HG03571 (cell line): Measurements from ENCODE around the gene RPRD1A.
"Not testable (repeated sequence)": the region's sequence is repeated elsewhere in the genome, so short reads cannot be mapped to it uniquely, and the experiment has no call there.

Experiments
- ATAC-seq: cut with Tn5 transposase; IDR thresholded peaks from one replicate; pipeline ENCODE4 v1.9.1; 2021; ENCODE audit not compliant: unreplicated experiment

Gene RPRD1A, protein sequence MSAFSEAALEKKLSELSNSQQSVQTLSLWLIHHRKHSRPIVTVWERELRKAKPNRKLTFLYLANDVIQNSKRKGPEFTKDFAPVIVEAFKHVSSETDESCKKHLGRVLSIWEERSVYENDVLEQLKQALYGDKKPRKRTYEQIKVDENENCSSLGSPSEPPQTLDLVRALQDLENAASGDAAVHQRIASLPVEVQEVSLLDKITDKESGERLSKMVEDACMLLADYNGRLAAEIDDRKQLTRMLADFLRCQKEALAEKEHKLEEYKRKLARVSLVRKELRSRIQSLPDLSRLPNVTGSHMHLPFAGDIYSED

DNA sequence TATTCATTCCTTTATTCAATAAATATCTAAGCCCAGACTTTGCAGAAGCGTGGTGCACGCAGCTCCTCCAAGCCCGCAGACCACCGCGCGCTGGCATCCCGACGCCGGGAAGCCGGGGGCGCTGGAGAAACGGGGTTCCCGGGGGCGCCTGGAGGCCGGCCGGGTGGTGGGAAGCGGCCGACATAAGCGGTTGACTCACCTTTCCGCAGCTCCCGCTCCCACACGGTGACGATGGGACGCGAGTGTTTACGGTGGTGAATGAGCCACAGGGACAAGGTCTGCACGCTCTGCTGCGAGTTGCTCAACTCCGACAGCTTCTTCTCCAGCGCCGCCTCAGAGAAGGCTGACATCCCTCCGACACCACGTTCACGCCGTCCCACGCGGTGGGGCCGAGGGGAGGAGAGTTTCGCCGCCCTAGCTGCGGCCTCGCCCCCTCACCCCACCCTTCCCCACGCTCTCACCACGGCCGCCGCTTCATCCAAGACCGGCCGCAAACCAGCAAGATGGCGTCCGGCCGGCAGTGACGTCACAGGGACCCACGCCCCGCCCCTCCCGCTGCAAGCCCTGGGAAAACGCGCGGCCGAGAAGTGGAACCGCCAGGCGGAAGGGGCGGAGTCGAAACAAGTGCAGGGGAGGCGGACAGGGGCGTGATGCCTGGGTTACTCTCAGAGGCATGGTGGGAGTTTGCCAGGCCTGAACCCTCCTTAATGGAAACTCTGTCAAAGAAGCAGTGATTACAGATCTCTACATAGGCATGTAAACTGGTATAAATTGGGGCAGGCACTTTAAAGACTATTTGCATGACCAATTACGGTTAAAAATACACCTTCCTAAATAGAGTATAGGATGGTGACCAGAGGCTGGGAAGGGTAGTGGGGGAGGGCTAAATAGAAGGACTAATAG, at the start of gene RPRD1A:
Gene RPRD1A (minus strand): TSS at position 505 of the 903 bp plus-strand sequence. CDS start 155 bp downstream, at position 350.
- peak; percentile 93 for ATAC-seq

DNA sequence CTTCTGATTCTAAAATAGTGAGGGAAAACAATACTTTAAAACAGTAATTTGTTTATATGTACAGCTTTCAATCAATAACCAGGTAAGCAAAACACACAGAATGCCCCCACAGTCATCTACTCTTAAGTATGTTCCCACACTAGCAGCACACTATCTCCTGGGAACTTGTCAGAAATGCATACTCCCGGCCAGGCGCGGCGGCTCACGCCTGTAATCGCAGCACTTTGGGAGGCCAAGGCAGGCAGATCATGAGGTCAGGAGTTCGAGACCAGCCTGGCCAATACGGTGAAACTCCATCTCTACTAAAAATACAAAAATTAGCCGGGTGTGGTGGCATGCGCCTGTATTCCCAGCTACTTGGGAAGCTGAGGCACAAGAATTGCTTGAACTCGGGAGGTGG, 49.4 kb upstream of the RPRD1A start:
- ATAC-seq = not testable (repeated sequence)

DNA sequence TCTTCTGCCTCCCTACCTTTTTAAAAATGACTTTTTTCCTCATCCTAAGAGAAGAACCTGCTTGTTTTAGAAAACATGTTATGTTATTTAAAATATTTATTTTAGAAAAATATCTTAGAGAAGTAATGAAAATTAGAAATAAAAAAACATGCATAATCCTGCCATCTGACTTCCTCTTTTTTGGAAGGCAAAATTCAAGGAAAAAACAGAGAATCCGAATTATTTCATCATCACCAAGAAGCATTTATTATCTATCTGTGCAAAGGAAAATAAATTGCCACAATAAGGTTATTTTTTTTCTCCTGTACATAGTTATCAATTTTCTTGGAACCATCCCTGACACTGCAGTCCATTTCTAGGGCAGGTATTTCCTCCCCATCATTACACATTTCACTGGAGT, 47.4 kb upstream of the RPRD1A start:
- ATAC-seq = no peak

DNA sequence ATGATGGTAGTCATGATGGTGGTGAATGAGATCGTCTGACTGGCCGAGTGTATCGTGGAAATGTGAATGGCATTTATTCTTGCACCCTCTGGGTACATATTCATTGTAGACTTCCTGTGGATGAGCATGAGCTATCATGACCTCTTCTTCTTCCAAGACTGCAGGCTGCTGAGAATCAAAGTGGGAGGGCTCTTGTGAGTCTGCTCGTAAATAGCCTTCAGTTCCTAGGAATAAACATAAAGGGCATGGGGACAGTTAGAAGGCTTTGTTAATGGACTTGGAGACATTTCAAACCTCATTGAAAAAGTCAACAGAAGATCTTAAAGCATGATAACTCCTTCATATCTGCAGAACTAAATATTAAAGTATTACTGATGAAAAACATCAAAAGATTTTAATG, 46.9 kb upstream of the RPRD1A start:
- ATAC-seq = no peak

DNA sequence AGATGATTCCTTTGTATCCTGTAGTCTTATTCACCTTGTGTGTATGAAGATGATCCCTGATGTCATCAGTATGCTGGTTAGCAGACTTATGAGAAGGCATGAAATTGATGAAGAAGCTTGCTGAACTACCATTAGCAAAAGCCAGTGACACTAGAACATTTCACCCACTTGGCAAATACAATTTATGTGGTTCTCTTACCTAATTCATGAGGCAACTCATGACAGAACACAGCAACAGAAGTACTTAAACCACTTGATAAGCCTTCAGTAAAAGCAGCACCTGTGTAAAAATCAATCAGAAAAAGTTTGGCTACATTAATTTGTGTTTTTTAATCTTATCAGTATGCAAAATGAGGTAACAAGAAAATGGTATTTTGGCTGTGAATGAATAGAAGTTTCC, 44.9 kb upstream of the RPRD1A start:
- no peak for ATAC-seq

DNA sequence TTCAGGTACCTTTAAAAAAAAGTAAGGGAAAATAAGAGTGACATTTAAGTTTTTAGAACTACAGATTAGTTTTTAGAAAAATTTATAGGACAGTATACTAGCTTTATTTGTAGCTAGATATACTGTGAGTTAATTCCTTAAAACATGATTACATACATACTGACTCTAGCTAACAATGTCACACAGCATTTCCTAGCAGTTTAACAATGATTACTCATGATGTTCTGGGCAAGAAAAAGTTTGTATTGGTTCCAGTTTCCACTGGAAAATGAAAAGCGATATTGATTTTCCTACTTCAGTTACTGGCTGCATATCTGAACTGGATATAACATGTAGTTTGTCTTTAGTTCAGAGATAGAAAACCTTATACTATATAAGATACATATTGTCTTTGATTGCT, 42.4 kb upstream of the RPRD1A start:
- no peak for ATAC-seq

DNA sequence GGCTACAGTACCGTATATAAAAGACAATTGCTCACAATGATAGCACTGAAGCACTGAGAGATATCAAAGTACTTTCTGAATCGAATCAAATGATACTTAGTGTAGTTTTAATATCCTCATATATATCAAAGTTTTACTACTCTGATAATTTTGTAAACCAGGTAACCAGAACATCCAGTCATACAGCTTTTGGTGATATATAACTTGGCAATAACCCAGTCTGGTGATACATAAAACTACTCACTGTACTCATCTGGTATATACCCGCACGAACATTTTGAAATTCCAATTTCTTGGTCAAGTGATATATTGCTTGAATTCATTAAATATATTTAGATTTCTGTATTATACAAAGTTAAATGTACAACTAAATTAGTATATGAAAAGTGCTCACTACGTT, 41.2 kb upstream of the RPRD1A start:
- no peak for ATAC-seq

DNA sequence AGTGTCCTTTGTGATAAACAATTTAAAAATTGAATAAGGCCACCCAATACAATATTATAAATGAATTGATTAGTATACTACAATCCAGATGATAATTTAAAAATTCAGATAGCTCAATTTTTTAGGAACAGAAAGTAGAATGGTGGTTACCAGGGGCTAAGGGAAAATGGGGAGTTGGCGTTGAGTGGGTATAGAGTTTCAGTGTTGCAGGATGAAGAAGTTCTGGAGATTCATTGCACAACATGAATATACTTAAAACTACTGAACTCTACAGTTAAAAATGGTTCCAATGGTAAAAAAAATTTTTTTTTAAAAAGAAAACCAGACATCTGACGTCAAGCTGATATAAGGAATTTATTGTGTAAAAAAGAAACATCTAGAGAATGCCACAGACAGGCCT, 40.8 kb upstream of the RPRD1A start:
- ATAC-seq = no peak

DNA sequence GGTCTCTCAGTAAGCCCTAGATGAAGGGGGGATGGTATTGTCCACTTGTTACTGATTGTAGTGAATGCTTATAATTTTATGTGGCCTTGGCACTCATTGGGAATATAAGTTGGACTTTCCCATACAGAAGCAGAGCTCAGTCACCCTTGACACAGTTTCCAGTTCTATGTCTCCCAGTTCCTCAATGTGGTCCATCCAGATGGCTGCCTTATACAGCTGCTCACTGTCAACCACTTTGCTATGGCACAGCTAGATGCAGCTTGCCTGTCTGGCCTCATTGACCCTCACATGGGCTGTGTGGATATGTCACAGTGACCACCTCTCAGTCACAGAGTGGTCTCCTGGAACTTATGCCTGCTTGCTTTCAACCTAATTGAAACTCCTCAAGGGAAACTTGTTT, 40.1 kb upstream of the RPRD1A start:
- ATAC-seq = no peak

DNA sequence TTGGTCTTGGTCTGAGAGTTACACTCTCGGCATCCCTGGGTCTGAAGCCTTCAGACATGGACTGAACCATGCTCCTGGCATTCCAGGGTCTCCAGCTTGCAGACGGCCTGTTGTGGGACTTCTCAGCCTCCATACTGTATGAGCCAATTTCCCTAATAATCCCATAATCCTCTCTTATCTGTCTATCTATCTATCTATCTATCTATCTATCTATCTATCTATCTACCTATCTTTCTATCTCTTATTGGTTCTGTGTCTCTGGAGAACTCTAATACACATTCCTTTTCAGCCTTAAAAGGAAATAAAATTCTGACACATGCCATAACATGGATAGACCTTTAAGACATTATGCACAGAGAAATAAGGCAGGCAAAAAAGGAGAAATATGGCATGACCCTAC, 37.4 kb upstream of the RPRD1A start:
- no peak for ATAC-seq

DNA sequence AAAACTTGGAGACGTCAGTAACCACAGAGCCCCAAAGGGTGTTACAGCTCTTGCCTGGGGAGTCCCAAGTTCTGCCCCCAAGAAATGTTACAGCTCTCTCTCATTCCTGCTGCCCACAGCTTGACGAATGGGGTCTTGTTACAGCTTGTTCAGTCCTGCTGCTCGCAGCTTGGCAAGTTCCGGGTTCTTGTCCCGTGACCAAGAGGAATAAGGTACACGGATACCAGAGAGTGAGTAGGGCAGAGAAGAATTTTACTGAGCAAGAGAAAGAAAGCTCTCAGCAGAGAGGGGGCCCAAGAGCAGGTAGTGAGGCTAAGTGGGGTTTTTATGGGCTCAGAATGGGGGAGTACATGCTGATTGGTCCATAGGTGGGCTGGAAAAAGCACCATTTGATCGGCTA, 34.6 kb upstream of the RPRD1A start:
- no peak for ATAC-seq

DNA sequence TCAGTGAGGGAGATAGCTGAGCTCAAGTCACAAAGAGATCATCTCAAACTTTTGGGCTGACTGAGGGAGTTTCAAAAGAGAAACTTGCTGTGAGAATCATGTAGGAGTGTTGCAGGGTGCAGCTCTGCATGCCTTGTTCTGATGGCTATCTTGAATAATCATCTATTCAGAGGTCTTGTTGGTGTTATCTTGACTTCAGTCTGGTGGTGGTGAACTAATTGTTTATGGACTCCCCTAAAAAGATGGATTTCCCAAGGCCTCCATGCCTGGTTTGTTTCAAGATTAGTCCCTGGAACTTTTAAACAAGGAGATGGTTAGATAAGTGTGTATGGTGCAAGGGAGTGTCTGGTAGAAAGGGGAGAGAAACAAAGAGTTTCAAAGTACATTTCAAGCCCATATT, 32.0 kb upstream of the RPRD1A start:
- ATAC-seq = no peak

DNA sequence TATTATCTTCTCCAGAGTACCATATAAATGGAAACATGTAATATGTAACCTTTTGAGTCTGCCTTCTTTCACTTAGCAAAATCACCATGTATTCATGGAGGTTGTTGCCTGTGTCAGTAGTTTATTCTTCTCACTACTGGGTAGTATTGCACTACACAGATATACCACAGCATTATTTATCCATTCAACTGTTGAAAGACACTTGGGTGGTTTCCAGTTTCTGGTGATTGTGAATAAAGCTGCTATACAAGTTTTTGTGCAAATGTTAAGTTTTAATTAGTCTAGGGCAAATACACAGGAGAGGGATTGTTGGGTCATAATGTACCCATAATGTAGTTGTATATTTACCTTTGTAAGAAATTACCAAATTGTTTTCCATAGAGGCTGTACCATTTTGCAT, 29.6 kb upstream of the RPRD1A start:
- no peak for ATAC-seq

DNA sequence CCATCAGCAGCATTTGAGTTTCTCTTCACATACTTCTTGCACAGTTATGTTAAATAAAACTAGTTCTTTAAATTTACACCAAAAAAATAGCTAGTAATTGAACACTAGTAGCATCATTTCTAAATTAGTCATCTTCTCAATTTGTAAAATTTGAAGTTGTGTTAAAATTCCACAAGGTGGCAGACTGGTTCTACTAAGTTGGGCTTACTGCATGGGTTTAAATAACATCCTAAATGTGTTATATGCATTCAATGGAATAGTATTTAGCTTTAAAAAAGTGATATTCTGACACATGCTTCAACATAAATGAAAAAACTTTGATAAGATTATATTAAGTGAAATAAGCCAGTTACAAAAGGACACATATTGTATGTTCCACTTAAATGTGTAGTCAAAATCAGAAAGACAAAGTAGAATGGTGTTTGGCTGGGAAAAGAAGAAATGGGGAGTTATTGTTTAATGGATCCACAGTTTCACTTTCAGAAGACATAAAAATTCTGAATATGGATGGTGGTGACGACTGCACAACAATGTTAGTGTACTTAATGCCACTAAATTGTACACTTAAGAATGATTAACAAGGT, 28.7 kb upstream of the RPRD1A start:
- ATAC-seq = no peak

DNA sequence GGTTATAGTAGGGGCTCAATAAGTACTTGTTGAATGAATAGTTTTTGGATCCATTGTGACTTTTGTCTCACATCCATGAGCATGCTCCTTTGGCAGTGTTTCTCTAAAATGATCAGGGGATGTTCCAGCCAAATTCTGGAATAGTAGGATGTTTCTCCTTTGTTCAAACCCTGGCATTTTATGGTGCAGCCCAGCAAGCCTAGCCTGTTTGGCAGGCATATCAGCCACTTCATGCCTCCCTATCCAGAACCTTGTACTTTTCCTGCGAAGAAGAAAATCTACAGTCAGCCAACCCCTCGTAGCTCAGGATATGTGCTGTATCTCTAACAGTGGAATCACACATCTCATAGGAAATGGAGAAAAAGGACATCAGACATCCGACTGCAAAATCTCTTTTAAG, 27.1 kb upstream of the RPRD1A start:
- ATAC-seq = no peak

DNA sequence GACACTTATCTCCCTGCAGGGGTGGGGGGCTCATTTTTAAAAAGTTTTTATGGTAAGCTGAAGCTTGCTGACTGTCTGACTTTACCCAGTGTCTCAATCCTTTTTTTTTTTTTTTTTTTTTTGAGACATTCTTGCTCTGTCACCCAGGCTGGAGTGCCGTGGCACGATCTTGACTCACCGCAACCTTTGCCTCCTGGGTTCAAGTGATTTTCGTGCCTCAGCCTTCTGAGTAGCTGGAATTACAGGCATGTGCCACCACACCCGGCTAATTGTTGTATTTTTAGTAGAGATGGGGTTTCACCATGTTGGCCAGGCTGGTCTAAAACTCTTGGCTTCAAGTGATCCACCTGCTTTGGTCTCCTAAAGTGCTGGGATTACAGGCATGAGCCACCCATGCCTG, 24.8 kb upstream of the RPRD1A start:
- ATAC-seq = not testable (repeated sequence)

DNA sequence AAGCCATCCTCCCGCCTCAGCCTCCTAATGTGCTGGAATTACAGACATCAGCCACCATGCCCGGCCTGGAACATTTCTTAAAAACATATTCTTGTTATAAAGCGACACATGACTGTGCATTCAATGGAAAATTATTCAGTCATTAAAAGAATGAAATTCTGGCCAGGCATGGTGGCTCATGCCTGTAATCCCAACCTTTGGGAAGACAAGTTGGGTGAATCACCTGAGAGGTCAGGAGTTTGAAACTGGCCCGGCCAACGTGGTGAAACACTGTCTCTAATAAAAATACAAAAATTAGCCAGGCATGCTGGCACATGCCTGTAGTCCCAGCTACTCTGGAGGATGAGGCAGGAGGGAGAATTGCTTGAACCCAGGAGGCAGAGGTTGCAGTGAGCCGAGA, 21.6 kb upstream of the RPRD1A start:
- no peak for ATAC-seq

DNA sequence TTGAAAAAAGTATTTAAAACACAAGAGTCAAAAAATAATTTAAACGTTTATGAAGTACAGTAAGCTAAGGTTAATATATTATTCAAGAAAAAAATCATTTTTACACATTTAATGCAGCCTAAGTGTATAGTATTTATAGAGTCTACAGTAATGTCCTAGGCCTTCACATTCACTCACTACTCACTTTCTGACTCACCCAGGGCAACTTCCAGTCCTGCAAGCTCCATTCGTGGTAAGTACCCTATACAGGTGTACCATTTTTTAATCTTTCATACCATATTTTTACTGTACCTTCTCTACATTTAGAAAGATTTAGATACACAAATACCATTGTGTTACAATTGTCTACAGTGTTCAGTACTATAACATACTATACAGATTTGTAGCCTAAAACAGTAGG, 20.9 kb upstream of the RPRD1A start:
- no peak for ATAC-seq

DNA sequence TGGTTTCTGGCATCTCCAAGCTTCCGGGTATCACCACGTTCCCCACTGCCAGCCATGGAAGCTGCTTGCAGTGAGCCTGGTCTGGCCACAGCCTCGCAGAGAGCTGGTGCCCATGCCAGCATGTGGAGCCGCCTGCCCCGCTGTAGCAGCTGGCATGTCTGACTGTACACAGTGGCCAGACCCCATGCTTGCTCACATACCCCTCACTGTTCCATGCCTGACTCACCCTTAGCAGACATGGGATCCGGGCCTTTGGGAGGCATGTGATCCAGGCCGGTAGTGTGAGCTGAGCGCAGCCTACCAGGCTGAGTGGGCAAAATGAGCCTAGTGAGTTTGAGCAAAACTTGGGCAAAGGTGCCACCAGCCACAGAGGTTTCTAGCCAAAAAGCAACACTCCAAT, 18.8 kb upstream of the RPRD1A start:
- ATAC-seq = no peak

DNA sequence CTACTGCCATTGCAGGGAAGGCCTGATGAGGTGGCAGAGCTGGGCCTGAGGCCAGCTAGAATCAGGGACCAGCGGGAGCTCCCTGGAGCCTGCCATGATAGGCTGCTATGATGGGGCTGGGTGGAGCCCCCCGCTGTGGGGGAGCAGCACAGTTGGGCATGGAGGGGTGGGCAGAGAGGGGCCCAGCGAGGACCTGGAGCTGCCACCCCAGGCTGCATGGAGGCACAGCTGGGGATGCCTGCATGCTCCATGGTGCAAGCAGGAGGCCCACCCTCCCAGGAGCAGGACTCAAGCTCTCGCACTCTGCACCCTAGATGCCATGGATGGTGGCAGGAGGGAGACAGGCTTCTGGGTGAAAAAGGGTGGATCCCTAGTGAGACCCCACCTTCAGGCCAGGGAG, 17.8 kb upstream of the RPRD1A start:
- no peak for ATAC-seq

DNA sequence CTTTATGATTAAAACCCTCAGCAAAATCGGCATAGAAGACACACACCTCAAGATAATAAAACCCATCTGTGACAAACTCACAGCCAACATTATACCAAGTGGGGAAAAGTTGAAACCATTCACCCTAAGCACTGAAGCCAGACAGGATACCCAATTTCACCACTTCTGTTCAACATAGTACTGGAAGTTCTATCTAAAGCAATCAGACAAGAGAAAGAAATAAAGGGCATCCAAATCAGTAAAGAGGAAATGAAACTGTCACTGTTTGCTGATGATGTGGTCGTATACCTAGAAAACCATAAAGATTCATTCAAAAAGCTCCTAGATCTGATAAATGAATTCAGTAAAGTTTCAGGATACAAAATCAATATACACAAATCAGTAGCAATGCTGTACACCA, 16.4 kb upstream of the RPRD1A start:
- no peak for ATAC-seq

DNA sequence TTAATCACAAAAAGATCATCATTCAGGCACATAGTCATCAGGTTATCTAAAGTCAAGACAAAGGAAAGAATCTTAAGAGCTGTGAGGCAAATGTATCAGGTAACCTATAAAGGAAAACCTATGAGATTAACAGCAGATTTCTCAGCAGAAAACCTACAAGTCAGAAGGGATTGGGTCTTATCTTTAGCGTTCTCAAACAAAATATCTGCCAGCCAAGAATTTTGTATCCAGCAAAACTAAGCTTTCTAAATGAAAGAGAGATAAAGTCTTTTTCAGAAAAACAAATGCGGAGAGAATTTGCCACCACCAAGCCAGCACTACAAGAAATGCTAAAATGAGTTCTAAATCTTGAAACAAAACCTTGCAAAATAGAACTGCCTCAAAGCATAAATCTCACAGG, 13.8 kb upstream of the RPRD1A start:
- ATAC-seq = not testable (repeated sequence)
